HG03432 (cell line): ENCODE measurements around the gene FGD3.

ENCODE experiments used
- ATAC-seq: cut with Tn5 transposase; IDR thresholded peaks from one replicate; pipeline ENCODE4 v1.9.1; 2021; ENCODE audit warnings: mild to moderate bottlenecking, moderate library complexity; ENCODE audit not compliant: unreplicated experiment

FGD3 gene

DNA sequence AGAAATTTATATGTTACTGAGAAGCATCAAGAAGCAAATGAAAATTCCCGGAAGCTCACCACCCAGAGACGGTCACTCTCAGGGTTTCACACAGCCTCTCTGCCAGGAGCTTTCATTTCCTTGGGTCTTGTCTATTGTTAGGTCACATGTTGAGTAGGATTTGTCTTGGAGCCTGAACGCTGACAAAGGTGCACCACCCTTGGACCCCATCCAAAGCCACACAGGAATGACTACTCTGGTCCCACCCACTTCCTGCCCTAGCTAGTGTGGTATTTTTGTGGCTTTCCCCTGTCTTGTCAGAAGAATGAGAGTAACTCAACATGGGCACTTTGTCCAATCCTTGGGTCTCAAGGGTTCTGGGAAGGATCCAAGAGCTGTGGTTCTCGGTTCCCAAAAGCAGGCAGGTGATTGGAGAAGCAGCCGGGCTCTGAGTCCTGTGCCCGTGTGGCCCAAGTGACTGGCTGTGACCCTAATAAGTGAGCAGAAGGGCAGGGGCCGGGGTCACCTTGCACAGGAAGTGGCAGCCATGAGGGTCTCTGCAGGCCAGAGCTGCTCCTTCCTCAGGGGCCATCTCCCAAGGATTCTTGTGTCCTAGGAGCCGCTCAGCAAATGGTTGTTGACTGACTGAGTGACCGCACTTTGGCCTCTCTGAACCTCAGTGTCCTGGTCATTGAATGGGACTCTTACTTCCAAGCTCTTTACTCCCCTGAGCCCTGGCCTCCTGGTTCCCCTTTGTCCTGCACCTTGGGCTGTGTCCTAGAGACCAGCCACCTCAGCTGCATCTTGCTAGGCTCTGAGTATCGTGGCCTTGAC is 6.9 kb downstream of the FGD3 start:
- peak; percentile 59 for ATAC-seq

GRCh38 chr9:92954886-92955285 is 7.6 kb downstream of the FGD3 start:
- no peak for ATAC-seq

GRCh38 chr9:92960561-92961290 is 13.4 kb downstream of the FGD3 start:
- no peak for ATAC-seq

DNA sequence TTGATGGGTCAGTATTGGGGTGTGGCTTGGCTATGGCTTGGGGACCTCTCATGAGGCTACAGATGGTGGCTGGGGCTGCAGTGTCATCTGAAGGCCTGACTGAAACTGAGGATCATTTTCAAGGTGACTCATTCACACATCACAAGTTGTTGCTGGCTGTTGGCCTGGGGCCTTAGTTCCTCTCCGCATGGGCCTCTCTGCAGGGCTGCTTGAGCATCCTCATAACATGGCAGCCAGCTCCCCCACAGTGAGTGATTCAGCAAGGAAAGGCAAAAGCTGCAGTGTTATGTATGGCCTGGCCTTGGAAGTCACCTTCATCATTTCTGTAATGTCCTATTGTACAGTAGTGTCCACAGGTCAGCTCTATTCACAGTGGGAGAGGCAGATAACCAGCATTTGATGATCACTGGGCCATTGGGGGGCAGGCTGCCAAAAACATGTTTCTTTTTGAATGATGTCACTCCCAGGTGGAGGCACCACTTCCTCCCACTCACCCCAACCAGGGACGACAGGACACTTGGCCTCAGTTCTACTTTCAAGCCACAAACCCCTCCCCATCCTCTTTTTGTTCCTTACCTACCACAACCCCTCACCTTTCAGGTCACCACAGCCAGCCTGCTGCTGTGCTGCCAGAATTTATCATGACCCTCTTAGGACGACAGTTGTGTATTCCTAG is 14.4 kb downstream of the FGD3 start:
- no peak for ATAC-seq

GRCh38 chr9:92962303-92962649 is 15.0 kb downstream of the FGD3 start:
- ATAC-seq: no peak

DNA sequence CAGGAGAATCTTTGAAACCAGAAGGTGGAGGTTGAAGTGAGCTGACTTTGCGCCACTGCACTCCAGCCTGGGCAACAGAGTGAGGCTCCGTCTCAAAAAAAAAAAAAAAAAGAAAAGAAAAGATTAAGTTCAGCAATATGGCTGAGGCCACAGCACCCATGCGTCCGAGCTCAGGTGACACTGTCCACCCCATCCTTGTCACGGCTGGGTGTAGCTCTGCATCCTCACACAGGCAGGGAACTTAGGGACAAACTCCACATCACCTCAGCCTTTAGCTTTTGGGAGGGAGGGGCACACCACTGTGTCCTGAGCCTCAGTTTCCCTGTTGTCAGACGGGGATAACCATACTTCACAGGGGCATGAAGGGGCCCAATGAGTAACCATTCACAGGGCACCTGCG is 15.5 kb downstream of the FGD3 start:
- no peak for ATAC-seq

DNA sequence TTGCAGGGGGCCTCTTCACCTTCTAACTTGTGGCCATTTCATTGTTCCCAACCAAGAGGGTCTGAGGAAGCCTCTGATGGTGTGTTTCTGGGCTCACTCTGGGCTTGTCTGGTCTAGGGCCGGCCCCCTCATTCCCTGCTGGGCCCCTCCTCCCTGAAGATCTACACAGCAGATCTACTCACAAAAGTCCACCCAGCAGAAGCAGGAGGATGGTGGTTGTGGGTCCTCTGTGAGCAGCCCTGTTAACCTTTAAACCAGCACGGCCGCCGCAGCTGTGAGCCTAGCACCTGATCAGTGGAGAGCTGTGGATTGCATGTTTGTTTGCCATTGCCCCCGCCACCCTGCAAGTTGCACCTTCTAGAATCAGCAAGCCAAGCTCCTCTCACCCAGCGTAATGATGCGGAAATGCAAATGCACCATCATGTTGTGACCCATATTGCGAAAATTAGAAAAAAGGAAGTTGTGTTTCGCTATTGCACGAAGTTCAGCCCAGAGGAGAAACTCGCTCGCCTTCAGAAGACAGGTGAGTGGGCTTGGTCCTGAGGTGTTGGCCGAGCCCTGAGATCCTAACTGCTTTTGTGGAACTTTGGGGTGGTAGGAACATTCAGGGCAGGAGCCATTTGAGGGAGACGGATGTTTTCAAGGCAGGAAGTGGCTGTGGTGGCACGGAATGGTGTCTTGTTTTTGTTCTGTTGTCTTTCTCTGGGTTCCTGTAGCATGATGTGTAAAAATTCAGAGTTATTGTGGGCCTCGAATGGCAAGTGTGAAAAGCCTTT is 16.7 kb downstream of the FGD3 start:
- ATAC-seq: peak; percentile 70

DNA sequence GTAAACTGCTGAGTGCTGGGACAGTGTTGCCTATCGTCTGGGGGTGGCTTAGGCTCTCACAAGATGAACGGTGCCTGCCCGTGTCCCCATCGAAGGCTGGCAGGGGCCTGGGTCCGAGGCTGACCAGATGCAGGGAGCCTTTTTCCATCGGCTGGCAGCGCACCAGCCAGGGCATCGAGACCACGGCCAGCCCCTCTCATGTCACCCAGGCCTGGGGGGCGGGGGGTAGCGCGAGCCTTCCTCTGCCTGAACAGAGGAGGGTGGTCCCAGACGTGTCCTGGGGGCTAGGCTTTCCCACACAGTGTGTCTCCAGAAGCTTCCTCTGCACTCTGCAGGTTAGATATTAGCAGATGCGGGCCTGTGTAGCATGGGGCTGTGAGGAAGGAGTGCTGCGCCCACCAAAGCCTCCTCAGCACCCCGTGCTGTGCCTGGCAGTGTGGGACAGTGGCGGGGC is 17.3 kb downstream of the FGD3 start:
- peak; percentile 9 for ATAC-seq

DNA sequence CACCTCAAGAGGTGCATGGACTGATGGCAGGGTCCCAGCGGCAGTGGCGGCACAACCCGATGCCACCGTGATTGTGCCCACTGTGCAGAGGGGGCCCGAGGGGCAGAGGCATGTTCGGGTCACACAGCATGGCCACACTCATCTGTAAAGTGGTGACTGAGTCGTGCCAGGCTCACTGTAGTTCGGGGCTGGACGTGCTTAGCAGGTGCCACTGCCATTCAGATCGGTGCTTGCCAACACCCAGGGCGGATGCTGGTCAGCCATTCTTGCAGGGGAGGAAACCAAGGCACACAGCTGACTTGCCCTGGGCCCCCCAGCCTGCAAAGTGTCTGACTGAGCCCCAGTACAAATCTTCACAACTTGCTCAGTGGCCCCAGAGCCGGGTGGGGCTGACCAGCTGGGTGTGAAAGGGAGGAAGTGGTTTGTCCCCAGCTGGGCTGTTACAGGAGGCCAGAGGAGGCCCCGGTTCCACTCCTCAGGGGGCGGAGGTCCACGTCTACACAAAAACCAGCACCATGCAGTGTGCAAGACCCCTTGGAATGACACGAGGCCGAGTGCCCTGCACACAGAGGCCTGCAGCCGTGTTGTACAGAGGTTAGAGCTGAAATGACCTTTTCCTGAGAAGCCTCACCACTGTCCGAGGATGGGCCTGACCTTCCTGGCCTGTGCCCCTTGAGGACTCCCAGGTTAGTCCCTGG is 17.9 kb downstream of the FGD3 start:
- ATAC-seq: peak; percentile 25

DNA sequence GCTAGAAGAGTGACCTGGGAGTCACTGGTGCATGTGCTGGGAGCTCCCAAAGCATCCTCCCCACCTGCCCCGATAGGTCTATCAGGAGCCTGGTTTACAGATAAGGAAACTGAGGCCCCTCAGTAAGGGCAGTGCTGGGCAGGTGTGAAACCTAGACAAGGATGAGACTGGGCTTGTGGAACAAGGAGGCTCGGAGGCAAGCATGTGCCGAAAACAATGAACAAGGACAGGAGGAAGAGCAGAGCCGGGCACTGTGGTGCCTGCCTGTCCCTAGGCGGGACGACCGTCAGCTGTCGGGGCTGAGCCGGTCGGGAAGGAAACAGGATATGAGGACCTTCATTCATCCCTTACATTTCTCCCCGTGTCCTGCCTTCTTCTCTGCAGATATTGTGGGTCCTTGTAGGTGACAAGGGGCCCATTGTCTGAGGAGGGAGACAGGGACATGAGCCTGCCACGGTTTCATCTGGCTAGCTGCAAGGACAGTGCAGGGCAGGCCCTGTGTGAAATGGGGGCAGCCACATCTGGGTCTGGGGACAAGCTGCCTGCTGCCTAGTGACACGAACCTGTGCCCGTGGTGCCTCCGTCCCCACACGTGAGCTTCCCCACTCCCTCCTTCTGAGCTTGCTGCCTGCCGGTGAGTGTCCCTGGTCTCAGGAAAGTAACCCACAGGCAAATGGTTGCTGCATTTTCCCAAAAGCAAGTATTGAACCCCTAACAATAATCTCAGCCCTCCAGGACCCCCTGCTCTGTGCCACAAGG is 18.6 kb downstream of the FGD3 start:
- no peak for ATAC-seq

GRCh38 chr9:92966518-92966800 is 19.1 kb downstream of the FGD3 start:
- ATAC-seq: no peak

DNA sequence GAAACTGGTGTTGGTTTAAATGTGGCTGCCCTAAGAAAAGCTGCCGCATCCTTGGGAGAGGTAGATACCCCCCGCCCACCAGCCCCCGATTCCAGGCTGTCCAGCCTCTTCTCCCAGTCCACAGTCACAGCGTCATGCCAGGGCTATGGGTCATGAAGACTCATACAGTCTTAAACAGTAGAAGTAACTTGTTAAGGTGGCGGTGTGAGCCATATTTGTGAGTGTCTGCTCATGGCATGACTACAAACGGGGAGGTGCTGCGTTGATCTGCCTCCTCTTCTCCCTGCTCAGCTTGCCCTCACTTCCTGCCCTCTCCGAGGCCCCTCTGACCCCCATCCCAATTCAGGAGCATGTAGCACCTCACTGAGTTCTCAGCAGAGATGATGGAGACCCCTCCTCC is 20.8 kb downstream of the FGD3 start:
- no peak for ATAC-seq

DNA sequence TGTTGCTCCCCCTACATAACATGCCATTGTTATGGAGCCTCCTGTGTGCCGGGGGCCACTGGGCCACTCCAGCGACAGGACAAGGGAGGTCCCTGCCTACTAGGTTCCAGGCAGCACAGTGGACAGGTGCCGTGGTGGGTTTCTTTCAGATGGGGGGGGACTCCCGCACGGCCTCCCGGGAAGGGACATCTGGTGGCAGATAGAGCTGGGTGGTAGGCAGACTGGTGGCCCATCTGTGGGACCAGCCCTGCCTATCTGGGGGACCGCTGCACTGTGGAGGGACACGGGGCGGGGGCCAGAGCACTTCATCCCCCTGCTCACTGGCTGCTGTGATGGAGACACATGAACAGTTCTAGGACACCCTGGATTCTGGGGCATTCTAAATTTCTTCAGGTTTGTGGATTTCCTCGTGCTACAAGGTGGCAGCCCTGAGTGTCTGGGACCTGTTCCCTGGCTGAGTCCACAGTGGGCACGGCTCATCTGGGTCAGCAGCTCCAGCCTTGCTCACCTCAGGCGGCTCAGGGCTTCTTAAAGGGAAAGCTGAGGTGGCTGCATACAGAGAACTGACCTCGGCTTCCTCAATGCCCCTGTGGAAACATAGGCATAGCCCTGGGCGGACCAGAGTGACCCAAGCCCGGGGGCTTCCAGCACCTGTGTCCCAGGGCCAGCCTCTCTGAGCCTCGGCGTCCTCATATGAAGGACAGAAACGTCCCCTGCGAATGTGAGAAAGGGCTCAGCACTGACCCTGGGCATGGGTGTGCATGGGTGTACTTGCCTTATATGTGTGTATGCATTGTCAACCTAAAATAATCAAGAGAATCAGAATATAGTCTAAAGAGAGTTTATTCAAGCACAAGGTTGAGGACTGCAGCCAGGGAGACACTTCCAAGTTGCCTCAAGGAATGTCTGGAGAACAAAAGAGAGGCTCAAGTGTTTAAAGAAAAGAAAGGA is 22.5 kb downstream of the FGD3 start:
- no peak for ATAC-seq

- ATAC-seq: no peak
Observed at GRCh38 chr9:92970467-92970923, 23.2 kb downstream of the FGD3 start.

DNA sequence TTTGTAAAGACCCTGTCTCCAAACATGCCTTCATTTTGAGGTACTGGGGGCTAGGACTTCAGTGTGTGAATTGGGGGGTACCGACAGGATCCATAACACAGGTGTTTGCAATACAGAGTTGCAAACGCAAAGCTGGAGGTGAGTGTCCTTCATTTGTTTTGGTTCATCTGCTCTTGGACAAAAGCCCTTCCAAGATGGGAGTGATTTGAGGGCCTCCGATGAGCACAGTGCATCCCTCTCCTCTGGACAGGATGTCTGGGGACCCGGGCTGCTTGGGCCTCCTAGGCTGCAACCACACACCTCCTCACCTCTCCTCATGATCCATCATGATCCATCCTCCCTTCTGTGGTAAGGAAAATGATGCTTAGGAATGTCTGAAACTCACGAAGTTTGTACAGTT is 23.8 kb downstream of the FGD3 start:
- no peak for ATAC-seq

DNA sequence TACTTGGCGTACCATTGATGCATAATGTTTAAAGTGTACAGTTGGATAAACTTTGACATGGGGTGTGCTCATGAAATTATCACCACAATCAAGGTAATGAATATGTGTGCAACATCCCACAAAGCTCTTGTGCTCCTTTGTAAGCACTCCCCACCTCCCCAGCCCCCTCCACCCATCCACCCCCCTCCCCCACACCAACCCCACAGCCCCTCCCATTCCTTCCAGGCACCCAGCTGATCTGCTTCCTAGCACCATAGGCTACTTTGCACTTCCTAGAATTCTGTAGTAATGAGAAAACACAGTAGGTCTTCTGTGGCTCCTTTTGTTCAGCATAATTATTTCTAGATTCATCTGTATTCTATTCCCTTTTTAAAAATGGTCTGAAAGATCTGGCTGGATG is 24.5 kb downstream of the FGD3 start:
- no peak for ATAC-seq

DNA sequence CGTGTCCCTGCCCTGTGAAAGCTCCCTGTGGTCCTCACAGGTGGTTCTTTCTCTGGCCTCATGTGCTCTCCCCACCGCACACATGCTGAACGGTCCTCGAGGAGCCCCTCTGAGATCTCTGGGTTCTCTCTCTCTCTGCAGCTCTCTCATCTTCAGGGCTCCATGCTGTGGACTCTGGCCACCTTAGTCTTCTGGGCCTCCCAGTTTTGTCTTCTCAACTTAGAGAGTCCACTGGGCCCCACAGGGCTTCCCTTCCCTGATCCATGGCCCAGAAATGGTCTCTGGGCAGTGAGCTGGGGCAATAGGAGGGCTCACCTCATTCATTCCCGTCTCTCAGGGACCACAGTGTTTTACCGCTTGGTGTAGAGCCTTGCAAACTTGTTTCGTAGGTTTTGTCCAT is 26.4 kb downstream of the FGD3 start:
- ATAC-seq: no peak

- no peak for ATAC-seq
Observed at GRCh38 chr9:92974161-92974661, 26.9 kb downstream of the FGD3 start.
